K562 (cell line): ENCODE data around the gene GALP. TPM values are rescaled to one million over a fixed set of nuclear protein-coding genes. Genes with fewer than 3 reads are reported as not detected.
A peak's percentile ranks its signal among the peaks of the same experiment; 100 is the strongest.

Experiments used
- CBX8 ChIP-seq: fragments of 200-600 bp; sonication (generic); IDR thresholded peaks from 2 replicates; pipeline ENCODE4 v1.6.1; 2012; ENCODE audit warnings: borderline replicate concordance, mixed run types, low read depth, mild to moderate bottlenecking, moderate library complexity, mixed read lengths, low read length, control low read depth, inconsistent platforms; ENCODE audit not compliant: poor library complexity, severe bottlenecking; ENCODE audit errors: extremely low read depth
- IFI16 ChIP-seq: fragments of 250-450 bp; sonication (Bioruptor Pico); IDR thresholded peaks from 2 replicates; pipeline ENCODE4 v2.1.2; 2022; ENCODE audit warnings: mild to moderate bottlenecking, inconsistent platforms
- MCM3 ChIP-seq: fragments of 450-650 bp; IDR thresholded peaks from 2 replicates; pipeline ENCODE4 v1.6.1; 2016
- MCM7 ChIP-seq, 2 experiments: fragments of 450-650 bp; IDR thresholded peaks; 2 replicates each; pipeline ENCODE4 v1.6.1; 2016 to 2018
- NCOA2 ChIP-seq, 2 experiments: fragments of 450-650 bp; IDR thresholded peaks; 2 replicates each; pipeline ENCODE4 v1.6.1; 2018; ENCODE audit warnings: mild to moderate bottlenecking in 2 of 2, moderate library complexity in 1 of 2; ENCODE audit not compliant: partially characterized antibody in 2 of 2
- RBBP5 ChIP-seq: fragments of 200-600 bp; sonication (generic); IDR thresholded peaks from 2 replicates; pipeline ENCODE4 v1.6.1; 2012; ENCODE audit warnings: borderline replicate concordance, mild to moderate bottlenecking, low read length, control low read depth, inconsistent platforms; ENCODE audit not compliant: insufficient read depth, poor library complexity, severe bottlenecking
- RREB1 ChIP-seq: fragments of 250-450 bp; sonication (Bioruptor Pico); IDR thresholded peaks from 2 replicates; pipeline ENCODE4 v1.4.0; 2020
- YY1 ChIP-seq, 3 experiments: IDR thresholded peaks; 2 replicates each; pipeline ENCODE4 v1.6.1; 2011; ENCODE audit warnings: low read length in 2 of 3, mild to moderate bottlenecking in 2 of 3, moderate library complexity in 2 of 3, borderline replicate concordance in 1 of 3, control low read depth in 1 of 3, low read depth in 1 of 3; ENCODE audit not compliant: insufficient read depth in 3 of 3, insufficient replicate concordance in 2 of 3, control insufficient read depth in 1 of 3, insufficient read length in 1 of 3; ENCODE audit errors: extremely low read depth in 1 of 3
- ZNF165 ChIP-seq: fragments of 250-450 bp; sonication (Bioruptor Pico); IDR thresholded peaks from 2 replicates; pipeline ENCODE4 v1.4.0; 2020; ENCODE audit warnings: borderline replicate concordance
- ZNF324 ChIP-seq: fragments of 250-450 bp; sonication (Bioruptor Pico); IDR thresholded peaks from 2 replicates; pipeline ENCODE4 v1.4.0; 2020; ENCODE audit warnings: mild to moderate bottlenecking
- ZNF57 ChIP-seq: fragments of 450-650 bp; formaldehyde crosslinking; IDR thresholded peaks from 2 replicates; pipeline ENCODE4 v1.4.0; 2020; ENCODE audit warnings: mild to moderate bottlenecking, moderate library complexity
- ZNF780A ChIP-seq: fragments of 250-450 bp; sonication (Bioruptor Pico); IDR thresholded peaks from 2 replicates; pipeline ENCODE4 v1.5.0; 2021; ENCODE audit warnings: mild to moderate bottlenecking
- ZNF79 ChIP-seq: fragments of 250-450 bp; sonication (Bioruptor Pico); IDR thresholded peaks from 2 replicates; pipeline ENCODE4 v1.4.0; 2020; ENCODE audit warnings: low read depth, mild to moderate bottlenecking, moderate library complexity
- polyA plus RNA-seq, 8 experiments: library from polyadenylated mRNA; depleted of rRNA in 4 of 8; stranded (reverse) in 5 of 8; unstranded in 3 of 8; fragments of >200 nt; fragmentation: Nextera tagmentation in 2 of 8; fragmentation: Illumina TruSeq in 1 of 8; extraction: Ambion mirVana in 2 of 8; extraction: Trizol in 1 of 8; gene quantifications; 2 replicates each; pipeline versions ENCODE4 v1.2.1 to v1.2.3, GENCODE V29; 2011 to 2014; ENCODE audit warnings: inconsistent platforms in 1 of 8, missing spikeins in 1 of 8
- total RNA-seq, 7 experiments: library from RNA; depleted of rRNA in 6 of 7; stranded (reverse); fragments of >200 nt in 6 of 7; fragmentation: Illumina TruSeq in 2 of 7; extraction: Trizol in 2 of 7; gene quantifications; 2 replicates each; pipeline versions ENCODE4 v1.2.1 to v1.2.3, GENCODE V29; 2011 to 2021; ENCODE audit warnings: low replicate concordance in 1 of 7
- TF ChIP-seq, protein P1 (sequence below): fragments of 250-450 bp; sonication (Bioruptor Pico); IDR thresholded peaks from 2 replicates; pipeline ENCODE4 v1.5.0; 2020; ENCODE audit warnings: mild to moderate bottlenecking, borderline replicate concordance
- TF ChIP-seq, protein P2 (sequence below): fragments of 200-400 bp; formaldehyde crosslinking; IDR thresholded peaks from 2 replicates; pipeline ENCODE4 v1.6.1; 2017; ENCODE audit warnings: mild to moderate bottlenecking, low read depth, low read length, moderate library complexity

Gene GALP
- total and polyA plus RNA-seq, 9 of the 15 experiments (the other 6 are each of a cell fraction or from before 2014, with no cell fraction given), result not detected

- TF ChIP-seq RREB1 (CRISPR knock-in tag) (no peak), ZNF780A (CRISPR knock-in tag) (no peak), NCOA2 (IDR thresholded peaks at IDR 0.05; ENCODE audit: partially characterized antibody in 2 of 2) (no peak), IFI16 (no peak), ZNF57 (no peak), MCM7 (IDR thresholded peaks at IDR 0.05) (no peak), ZNF165 (CRISPR knock-in tag) (no peak), CBX8 (no peak), YY1 (IDR thresholded peaks at IDR 0.05; ENCODE audit: borderline replicate concordance in 1 of 3, control insufficient read depth in 1 of 3, extremely low read depth in 1 of 3, insufficient read depth in 3 of 3, insufficient read length in 1 of 3, insufficient replicate concordance in 2 of 3, low read depth in 1 of 3, low read length in 2 of 3) (peak; percentile 60 to 92 (median 82)), ZNF324 (no peak), MCM3 (no peak), ZNF79 (CRISPR knock-in tag) (no peak), RBBP5 (peak; percentile 53)
- TF ChIP-seq, protein P1, sequence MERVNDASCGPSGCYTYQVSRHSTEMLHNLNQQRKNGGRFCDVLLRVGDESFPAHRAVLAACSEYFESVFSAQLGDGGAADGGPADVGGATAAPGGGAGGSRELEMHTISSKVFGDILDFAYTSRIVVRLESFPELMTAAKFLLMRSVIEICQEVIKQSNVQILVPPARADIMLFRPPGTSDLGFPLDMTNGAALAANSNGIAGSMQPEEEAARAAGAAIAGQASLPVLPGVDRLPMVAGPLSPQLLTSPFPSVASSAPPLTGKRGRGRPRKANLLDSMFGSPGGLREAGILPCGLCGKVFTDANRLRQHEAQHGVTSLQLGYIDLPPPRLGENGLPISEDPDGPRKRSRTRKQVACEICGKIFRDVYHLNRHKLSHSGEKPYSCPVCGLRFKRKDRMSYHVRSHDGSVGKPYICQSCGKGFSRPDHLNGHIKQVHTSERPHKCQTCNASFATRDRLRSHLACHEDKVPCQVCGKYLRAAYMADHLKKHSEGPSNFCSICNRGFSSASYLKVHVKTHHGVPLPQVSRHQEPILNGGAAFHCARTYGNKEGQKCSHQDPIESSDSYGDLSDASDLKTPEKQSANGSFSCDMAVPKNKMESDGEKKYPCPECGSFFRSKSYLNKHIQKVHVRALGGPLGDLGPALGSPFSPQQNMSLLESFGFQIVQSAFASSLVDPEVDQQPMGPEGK (CRISPR knock-in tag), result no peak
- TF ChIP-seq, protein P2, sequence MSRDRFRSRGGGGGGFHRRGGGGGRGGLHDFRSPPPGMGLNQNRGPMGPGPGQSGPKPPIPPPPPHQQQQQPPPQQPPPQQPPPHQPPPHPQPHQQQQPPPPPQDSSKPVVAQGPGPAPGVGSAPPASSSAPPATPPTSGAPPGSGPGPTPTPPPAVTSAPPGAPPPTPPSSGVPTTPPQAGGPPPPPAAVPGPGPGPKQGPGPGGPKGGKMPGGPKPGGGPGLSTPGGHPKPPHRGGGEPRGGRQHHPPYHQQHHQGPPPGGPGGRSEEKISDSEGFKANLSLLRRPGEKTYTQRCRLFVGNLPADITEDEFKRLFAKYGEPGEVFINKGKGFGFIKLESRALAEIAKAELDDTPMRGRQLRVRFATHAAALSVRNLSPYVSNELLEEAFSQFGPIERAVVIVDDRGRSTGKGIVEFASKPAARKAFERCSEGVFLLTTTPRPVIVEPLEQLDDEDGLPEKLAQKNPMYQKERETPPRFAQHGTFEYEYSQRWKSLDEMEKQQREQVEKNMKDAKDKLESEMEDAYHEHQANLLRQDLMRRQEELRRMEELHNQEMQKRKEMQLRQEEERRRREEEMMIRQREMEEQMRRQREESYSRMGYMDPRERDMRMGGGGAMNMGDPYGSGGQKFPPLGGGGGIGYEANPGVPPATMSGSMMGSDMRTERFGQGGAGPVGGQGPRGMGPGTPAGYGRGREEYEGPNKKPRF, result no peak
Measured at GRCh38 chr19:56140583-56141416, 35.0 kb upstream of the GALP start, which contains the start of gene ZNF444 (continued).
